GM18502 (cell line): ENCODE measurements around the gene CACNA1C.

Source experiments
- ATAC-seq: cut with Tn5 transposase; IDR thresholded peaks from one replicate; pipeline ENCODE4 v1.9.1; 2021; ENCODE audit warnings: mild to moderate bottlenecking; ENCODE audit not compliant: unreplicated experiment, poor library complexity

The CACNA1C gene

GRCh38 chr12:2190085-2190484, 137.3 kb downstream of the CACNA1C start:
- no peak for ATAC-seq

- ATAC-seq = no peak
These were observed 138.2 kb downstream of the CACNA1C start for GRCh38 chr12:2190896-2191533.

GRCh38 chr12:2191534-2192153, 138.9 kb downstream of the CACNA1C start:
- ATAC-seq = no peak

- ATAC-seq = no peak
These were observed 139.4 kb downstream of the CACNA1C start for GRCh38 chr12:2192231-2192630.

- no peak for ATAC-seq
These were observed 141.3 kb downstream of the CACNA1C start for GRCh38 chr12:2194060-2194459.

- no peak for ATAC-seq
These were observed 141.8 kb downstream of the CACNA1C start for GRCh38 chr12:2194571-2194970.

- no peak for ATAC-seq
These were observed 142.3 kb downstream of the CACNA1C start for GRCh38 chr12:2195085-2195484.

- no peak for ATAC-seq
These were observed 145.3 kb downstream of the CACNA1C start for GRCh38 chr12:2198005-2198501.

GRCh38 chr12:2198542-2198941, 145.8 kb downstream of the CACNA1C start:
- no peak for ATAC-seq

GRCh38 chr12:2205996-2206395, 153.2 kb downstream of the CACNA1C start:
- ATAC-seq = no peak

GRCh38 chr12:2208837-2209635, 156.2 kb downstream of the CACNA1C start:
- no peak for ATAC-seq

GRCh38 chr12:2211119-2211518, 158.3 kb downstream of the CACNA1C start:
- ATAC-seq = no peak

GRCh38 chr12:2212537-2212936, 159.8 kb downstream of the CACNA1C start:
- no peak for ATAC-seq

- no peak for ATAC-seq
These were observed 160.4 kb downstream of the CACNA1C start for GRCh38 chr12:2212971-2213869.

GRCh38 chr12:2214411-2214810, 161.6 kb downstream of the CACNA1C start:
- ATAC-seq = no peak

- no peak for ATAC-seq
These were observed 163.1 kb downstream of the CACNA1C start for GRCh38 chr12:2215709-2216560.

GRCh38 chr12:2218706-2219105, 165.9 kb downstream of the CACNA1C start:
- no peak for ATAC-seq

GRCh38 chr12:2221030-2221621, 168.3 kb downstream of the CACNA1C start:
- ATAC-seq = no peak

- no peak for ATAC-seq
These were observed 169.9 kb downstream of the CACNA1C start for GRCh38 chr12:2222691-2223090.
